SH-SY5Y (cell line): ENCODE data around the gene NXPE3.

Experiments used
- GATA2 ChIP-seq: IDR thresholded peaks from 2 replicates; pipeline ENCODE4 v1.6.1; 2011; ENCODE audit warnings: mild to moderate bottlenecking, low read depth, low read length
- GATA3 ChIP-seq: IDR thresholded peaks from 2 replicates; pipeline ENCODE4 v1.6.1; 2011; ENCODE audit warnings: low read depth, mild to moderate bottlenecking, low read length, moderate library complexity

GRCh38 chr3:101821503-101821902 is 42.5 kb downstream of the NXPE3 start:
- TF ChIP-seq GATA3 (no peak), GATA2 (no peak)
